Measurements from ENCODE around the gene CCND1.
"Not testable (repeated sequence)": the region's sequence is repeated elsewhere in the genome, so short reads cannot be mapped to it uniquely, and the experiment has no call there.

CCND1 gene

DNA sequence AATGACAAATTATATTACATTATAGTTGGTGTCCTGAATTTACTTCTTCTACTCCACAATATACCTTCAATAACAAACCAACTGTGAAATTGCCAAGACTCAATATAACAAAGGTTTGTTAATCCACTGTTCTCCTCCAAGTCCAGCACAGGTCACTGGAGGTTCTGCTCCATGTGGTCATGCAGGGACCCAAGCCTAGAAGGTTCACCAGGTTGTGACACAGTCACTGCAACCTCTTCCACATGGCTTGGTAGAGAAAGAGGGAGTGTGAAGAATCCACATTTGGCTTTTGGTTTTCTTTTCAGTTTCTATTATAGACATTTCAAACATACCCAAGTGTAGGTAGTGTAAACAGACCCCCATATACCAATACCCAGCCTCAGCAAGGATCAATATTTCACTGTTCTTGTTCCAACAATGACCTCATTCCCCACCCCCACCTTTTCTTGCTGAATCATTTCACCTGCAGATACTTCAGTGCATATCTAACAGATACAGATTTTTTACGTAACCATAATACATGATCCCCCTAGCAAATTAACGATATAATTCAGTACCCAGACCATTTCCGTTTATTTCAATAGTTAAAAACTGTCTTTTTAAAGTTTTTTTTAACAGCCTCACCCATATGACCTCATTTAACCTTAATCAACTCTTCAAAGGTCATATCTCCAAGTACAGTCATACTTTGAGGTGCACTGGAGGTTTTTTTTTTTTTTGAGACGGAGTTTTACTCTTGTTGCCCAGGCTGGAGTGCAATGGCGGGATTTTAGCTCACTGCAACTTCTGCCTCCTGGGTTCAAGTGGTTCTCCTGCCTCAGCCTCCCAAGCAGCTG lies 48.7 kb downstream of the CCND1 start:
- DNase-seq (ENCODE audit: low read depth) = no peak

- no peak for DNase-seq (ENCODE audit: low read depth)
Observed at GRCh38 chr11:69691463-69691862, 50.5 kb downstream of the CCND1 start.

DNA sequence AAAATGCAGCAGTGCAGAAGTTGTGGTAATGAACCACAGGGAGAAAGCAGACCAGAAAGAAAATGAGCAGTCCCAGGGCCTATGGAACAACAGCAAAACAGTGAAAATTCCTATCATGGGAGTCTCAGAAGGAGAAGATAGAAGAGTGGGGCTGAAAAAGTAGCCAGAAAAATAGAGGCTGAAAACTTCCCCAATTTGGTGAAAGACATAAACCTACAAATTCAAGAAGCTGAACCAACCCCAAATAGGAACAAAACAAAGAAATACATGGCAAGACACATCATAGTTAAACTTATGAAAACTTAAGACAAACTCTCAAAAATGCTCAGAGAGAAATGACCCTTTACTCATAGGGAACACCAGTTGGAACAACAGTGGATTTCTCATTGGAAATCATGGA lies 51.5 kb downstream of the CCND1 start:
- no peak for DNase-seq (ENCODE audit: low read depth)

- no peak for DNase-seq (ENCODE audit: low read depth)
Observed at GRCh38 chr11:69694781-69695180, 53.8 kb downstream of the CCND1 start.

DNA sequence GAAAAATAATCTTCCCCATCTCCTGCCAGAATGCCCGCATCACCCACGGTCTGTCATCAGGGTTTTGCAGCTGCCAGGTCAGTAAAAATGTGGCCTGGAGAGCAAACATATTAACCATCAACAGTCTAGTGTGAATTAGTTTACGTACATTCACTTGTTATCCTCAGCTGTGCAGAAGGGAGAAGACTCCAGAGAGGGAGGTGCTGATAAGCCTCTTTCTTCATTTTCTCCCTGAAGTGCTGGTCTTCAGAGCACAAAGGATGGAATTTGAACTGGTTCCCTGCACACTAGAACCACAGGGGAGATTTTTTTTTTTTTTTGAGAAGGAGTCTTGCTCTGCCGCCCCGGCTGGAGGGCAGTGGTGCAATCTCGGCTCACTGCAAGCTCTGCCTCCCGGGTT lies 54.6 kb downstream of the CCND1 start:
- DNase-seq (ENCODE audit: low read depth) = no peak

DNA sequence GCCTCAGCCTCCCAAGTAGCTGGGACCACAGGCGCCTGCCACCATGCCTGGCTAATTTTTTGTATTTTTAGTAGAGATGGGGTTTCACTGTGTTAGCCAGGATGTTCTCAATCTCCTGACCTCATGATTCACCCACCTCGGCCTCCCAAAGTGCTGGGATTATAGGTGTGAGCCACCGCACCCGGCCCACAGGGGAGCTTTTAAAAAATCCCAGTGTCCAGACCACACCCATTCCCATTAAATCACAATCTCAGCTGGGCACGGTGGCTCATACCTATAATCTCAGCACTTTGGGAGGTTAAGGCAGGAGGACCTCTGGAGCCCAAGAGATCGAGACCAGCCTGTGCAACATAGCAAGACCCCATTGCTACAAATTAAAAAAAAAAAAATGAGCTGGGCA lies 55.0 kb downstream of the CCND1 start:
- DNase-seq (ENCODE audit: low read depth) = not testable (repeated sequence)

- no peak for DNase-seq (ENCODE audit: low read depth)
Observed at GRCh38 chr11:69696749-69697468, 56.0 kb downstream of the CCND1 start.

DNA sequence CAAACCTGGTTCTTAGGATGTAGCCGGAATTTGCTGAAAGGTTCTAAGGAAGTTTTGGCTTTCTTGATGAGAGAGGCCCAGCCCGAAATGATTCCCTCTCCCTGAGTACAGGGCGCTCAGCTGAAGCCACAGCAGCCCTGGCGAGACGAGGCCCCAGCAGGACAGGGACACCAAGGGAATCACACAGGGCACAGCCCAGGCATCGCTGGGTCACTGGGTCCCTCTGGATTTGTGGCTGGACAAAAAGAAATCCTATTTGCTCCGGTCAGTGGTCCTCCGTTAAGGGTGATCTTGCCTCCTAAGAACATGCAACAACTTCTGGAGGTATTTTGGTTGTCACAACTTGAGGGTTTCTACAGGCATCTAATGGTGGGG lies 56.5 kb downstream of the CCND1 start:
- DNase-seq (ENCODE audit: low read depth) = no peak

GRCh38 chr11:69697861-69698260 lies 56.9 kb downstream of the CCND1 start:
- no peak for DNase-seq (ENCODE audit: low read depth)

DNA sequence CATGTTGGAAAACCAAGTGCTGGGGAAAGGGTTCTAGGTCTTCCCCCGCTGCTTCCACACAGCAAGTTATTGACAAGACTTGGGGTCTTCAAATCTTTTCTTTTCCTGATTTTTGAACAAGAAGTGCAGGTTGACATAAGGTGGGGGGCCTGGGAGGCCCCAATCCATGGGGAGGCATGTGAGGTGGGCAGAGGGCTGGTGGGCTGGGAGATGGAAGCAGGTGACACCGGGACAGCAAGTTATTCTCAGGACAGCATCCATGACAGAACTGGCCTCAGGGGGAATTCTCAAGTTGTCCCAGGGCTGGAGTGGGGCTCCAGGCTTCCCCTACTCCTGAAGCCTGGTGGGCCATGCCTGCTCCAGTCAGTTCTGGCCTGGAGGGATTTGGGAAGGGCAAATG lies 57.4 kb downstream of the CCND1 start:
- no peak for DNase-seq (ENCODE audit: low read depth)

DNA sequence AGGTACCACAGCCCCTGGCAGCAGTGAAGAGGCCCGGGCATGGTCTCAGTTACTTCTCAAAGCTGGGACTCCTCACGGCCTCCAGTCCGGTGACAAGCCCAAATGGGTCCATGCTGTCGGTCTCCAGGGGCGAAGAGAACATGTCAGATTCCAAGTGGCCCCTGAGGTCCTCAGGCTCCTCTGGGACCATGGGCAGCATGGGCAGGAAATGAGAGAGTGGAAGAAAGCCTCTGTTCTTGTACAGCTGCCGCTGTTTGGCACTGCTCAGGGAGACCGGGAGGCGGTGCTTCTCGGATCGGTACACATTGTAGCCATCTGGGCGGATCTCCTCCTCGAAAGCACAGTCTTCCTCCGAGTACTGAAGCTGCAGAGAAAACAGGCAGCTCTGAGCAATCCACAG lies 58.3 kb downstream of the CCND1 start:
- DNase-seq (ENCODE audit: low read depth) = no peak

GRCh38 chr11:69700278-69701140 lies 59.6 kb downstream of the CCND1 start:
- no peak for DNase-seq (ENCODE audit: low read depth)

DNA sequence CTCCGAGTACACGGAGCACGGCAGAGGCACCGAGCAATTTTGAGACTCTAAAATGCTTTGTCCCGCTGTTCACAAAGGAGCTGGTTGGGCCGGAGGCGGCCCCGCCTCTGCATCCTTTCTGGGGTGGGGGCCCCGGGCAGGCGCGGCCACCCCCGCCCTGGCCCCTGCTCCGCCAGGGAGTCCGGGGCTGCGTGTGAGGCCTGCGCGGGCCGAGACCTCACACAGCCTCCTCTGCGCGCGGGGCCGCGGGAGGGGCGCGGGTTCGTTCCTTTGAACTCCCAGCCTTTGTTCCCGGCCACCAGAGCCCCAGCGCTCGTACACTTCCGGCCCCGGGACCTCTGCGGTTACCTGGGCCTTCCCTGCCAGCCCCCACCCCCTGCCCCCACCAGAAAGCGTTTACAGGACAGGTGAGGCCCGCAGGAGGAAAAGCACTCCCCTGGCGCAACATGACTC lies 61.3 kb downstream of the CCND1 start:
- no peak for DNase-seq (ENCODE audit: low read depth)

GRCh38 chr11:69702769-69703452 lies 62.0 kb downstream of the CCND1 start:
- no peak for DNase-seq (ENCODE audit: low read depth)

DNA sequence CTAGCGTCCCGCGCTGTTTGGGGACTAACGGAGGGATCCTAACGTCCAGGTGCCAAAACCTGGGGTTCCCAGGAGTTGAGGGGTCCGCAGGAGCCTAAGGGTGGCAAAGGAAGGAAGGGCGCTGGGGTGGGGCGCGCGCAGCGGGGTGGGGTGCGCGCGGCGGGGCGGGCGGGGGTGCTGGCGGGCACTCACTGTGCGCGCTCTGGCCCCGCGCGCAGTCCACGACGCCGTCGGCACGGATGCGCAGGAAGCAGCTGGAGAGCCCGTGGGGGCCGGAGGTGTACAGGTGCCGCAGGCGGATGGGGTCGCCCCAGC lies 62.5 kb downstream of the CCND1 start:
- DNase-seq (ENCODE audit: low read depth) = no peak
